Ovary (tissue), 3 donors: Measurements from ENCODE around the gene PPFIBP2.

Source experiments
- POLR2A ChIP-seq: fragments of 450-650 bp; IDR thresholded peaks from one replicate; pipeline ENCODE4 v1.6.1; 2017; ENCODE audit warnings: antibody characterized with exemption, mild to moderate bottlenecking, moderate library complexity
- TF ChIP-seq, protein P1 (sequence below), 3 donors: fragments of 450-650 bp in 2 of 3; fragments of 200-600 bp in 1 of 3; IDR thresholded peaks; one replicate each; pipeline versions ENCODE4 v1.5.1 to v1.8.0; 2016 to 2022; ENCODE audit warnings: antibody characterized with exemption in 3 of 3, mild to moderate bottlenecking in 1 of 3
- donor health status: DM: no; HTN: no; CAD: no.

- no peak for TF ChIP-seq POLR2A
- TF ChIP-seq, protein P1, sequence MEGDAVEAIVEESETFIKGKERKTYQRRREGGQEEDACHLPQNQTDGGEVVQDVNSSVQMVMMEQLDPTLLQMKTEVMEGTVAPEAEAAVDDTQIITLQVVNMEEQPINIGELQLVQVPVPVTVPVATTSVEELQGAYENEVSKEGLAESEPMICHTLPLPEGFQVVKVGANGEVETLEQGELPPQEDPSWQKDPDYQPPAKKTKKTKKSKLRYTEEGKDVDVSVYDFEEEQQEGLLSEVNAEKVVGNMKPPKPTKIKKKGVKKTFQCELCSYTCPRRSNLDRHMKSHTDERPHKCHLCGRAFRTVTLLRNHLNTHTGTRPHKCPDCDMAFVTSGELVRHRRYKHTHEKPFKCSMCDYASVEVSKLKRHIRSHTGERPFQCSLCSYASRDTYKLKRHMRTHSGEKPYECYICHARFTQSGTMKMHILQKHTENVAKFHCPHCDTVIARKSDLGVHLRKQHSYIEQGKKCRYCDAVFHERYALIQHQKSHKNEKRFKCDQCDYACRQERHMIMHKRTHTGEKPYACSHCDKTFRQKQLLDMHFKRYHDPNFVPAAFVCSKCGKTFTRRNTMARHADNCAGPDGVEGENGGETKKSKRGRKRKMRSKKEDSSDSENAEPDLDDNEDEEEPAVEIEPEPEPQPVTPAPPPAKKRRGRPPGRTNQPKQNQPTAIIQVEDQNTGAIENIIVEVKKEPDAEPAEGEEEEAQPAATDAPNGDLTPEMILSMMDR (IDR thresholded peaks at IDR 0.05), result no peak
Observed at GRCh38 chr11:7522546-7522945, 8.7 kb downstream of the PPFIBP2 start.
